22Rv1 (cell line): ENCODE results near the gene COG2.

Experiments
- ZFX ChIP-seq: fragments of 450-650 bp; IDR thresholded peaks from 2 replicates; pipeline ENCODE4 v1.6.1; 2017; ENCODE audit warnings: antibody characterized with exemption, borderline replicate concordance
- TF ChIP-seq, protein P1 (sequence below): fragments of 450-650 bp; IDR thresholded peaks from 2 replicates; pipeline ENCODE4 v1.5.1; 2017; ENCODE audit warnings: mild to moderate bottlenecking

GRCh38 chr1:230700132-230700531 is 57.9 kb downstream of the COG2 start:
- TF ChIP-seq, protein P1, sequence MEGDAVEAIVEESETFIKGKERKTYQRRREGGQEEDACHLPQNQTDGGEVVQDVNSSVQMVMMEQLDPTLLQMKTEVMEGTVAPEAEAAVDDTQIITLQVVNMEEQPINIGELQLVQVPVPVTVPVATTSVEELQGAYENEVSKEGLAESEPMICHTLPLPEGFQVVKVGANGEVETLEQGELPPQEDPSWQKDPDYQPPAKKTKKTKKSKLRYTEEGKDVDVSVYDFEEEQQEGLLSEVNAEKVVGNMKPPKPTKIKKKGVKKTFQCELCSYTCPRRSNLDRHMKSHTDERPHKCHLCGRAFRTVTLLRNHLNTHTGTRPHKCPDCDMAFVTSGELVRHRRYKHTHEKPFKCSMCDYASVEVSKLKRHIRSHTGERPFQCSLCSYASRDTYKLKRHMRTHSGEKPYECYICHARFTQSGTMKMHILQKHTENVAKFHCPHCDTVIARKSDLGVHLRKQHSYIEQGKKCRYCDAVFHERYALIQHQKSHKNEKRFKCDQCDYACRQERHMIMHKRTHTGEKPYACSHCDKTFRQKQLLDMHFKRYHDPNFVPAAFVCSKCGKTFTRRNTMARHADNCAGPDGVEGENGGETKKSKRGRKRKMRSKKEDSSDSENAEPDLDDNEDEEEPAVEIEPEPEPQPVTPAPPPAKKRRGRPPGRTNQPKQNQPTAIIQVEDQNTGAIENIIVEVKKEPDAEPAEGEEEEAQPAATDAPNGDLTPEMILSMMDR: no peak
- no peak for TF ChIP-seq ZFX
